ENCODE data around the gene MPHOSPH9. TPM values are rescaled to one million over a fixed set of nuclear protein-coding genes. Genes with fewer than 3 reads are reported as not detected.
A peak's percentile ranks its signal among the peaks of the same experiment; 100 is the strongest.

MPHOSPH9 gene
- total and polyA plus RNA-seq, 2 donors, result 25.5 to 106 TPM

- Histone ChIP-seq H3K36me3 (ENCODE audit: control insufficient read depth in 2 of 2, insufficient read depth in 2 of 2, low read length in 1 of 2) (peaks cover 15 to 66% of the 10 kb centered on the region in 2 donors), H3K4me3 (ENCODE audit: low read length in 2 of 2) (peak overlapping the region in 1 of 2 donors; percentile 37), H3K27ac (ENCODE audit: low read depth in 1 of 2, low read length in 1 of 2) (peak overlapping the region; percentile 89 to 96), H3K9me3 (ENCODE audit: control insufficient read depth in 2 of 2, insufficient read depth in 1 of 2, low read length in 1 of 2) (peaks cover 0 to 25% of the 10 kb centered on the region in 2 donors), H3K4me1 (ENCODE audit: control insufficient read depth in 2 of 2, insufficient read depth in 2 of 2, low read length in 2 of 2) (peaks cover 46 to 94% of the 10 kb centered on the region in 2 donors), H3K27me3 (ENCODE audit: control insufficient read depth in 2 of 2, insufficient read depth in 1 of 2, low read length in 1 of 2) (no peaks in the 10 kb centered on the region)
- 31% methylated on average over 6 of the region's 6 CpGs for WGBS
- DNase-seq (ENCODE audit: low read depth in 6 of 9, low spot score in 9 of 9), result peak in 2 of 9 donors; percentile 72 to 86
Observed at GRCh38 chr12:123134826-123135225, 98.1 kb downstream of the MPHOSPH9 start.

GRCh38 chr12:123134271-123134671, 98.7 kb downstream of the MPHOSPH9 start:
- Histone ChIP-seq H3K36me3 (ENCODE audit: control insufficient read depth in 2 of 2, insufficient read depth in 2 of 2, low read length in 1 of 2) (peaks cover 15 to 63% of the 10 kb centered on the region in 2 donors), H3K27me3 (ENCODE audit: control insufficient read depth in 2 of 2, insufficient read depth in 1 of 2, low read length in 1 of 2) (no peaks in the 10 kb centered on the region)
- 96% methylated on average over 9 of the region's 9 CpGs for WGBS

GRCh38 chr12:123133701-123134100, 99.2 kb downstream of the MPHOSPH9 start:
- 97% methylated on average over 9 of the region's 9 CpGs for WGBS
- Histone ChIP-seq H3K36me3 (ENCODE audit: control insufficient read depth in 2 of 2, insufficient read depth in 2 of 2, low read length in 1 of 2) (peaks cover 15 to 60% of the 10 kb centered on the region in 2 donors), H3K27me3 (ENCODE audit: control insufficient read depth in 2 of 2, insufficient read depth in 1 of 2, low read length in 1 of 2) (no peaks in the 10 kb centered on the region), H3K4me1 (ENCODE audit: control insufficient read depth in 2 of 2, insufficient read depth in 2 of 2, low read length in 2 of 2) (peaks cover 48 to 94% of the 10 kb centered on the region in 2 donors), H3K9me3 (ENCODE audit: control insufficient read depth in 2 of 2, insufficient read depth in 1 of 2, low read length in 1 of 2) (peaks cover 0 to 20% of the 10 kb centered on the region in 2 donors), H3K4me3 (ENCODE audit: low read length in 2 of 2) (no peak overlapping the region), H3K27ac (ENCODE audit: low read depth in 1 of 2, low read length in 1 of 2) (peak overlapping the region; percentile 62 to 96)
- no peak for DNase-seq (ENCODE audit: low read depth in 6 of 9, low spot score in 9 of 9)

More at GRCh38 chr12:123134271-123134671, 98.7 kb downstream of the MPHOSPH9 start:
- Histone ChIP-seq H3K4me3 (ENCODE audit: low read length in 2 of 2) (peak overlapping the region in 1 of 2 donors; percentile 37), H3K4me1 (ENCODE audit: control insufficient read depth in 2 of 2, insufficient read depth in 2 of 2, low read length in 2 of 2) (peaks cover 46 to 94% of the 10 kb centered on the region in 2 donors), H3K9me3 (ENCODE audit: control insufficient read depth in 2 of 2, insufficient read depth in 1 of 2, low read length in 1 of 2) (peaks cover 0 to 26% of the 10 kb centered on the region in 2 donors), H3K27ac (ENCODE audit: low read depth in 1 of 2, low read length in 1 of 2) (peak overlapping the region; percentile 89 to 96)
- DNase-seq (ENCODE audit: low read depth in 6 of 9, low spot score in 9 of 9), result no peak

GRCh38 chr12:123132951-123133619, 99.9 kb downstream of the MPHOSPH9 start:
- WGBS, result 68% methylated on average over 3 of the region's 3 CpGs
- H3K36me3 ChIP-seq (ENCODE audit: control insufficient read depth in 2 of 2, insufficient read depth in 2 of 2, low read length in 1 of 2), result peaks cover 14 to 53% of the 10 kb centered on the region in 2 donors
- no peaks in the 10 kb centered on the region for H3K27me3 ChIP-seq (ENCODE audit: control insufficient read depth in 2 of 2, insufficient read depth in 1 of 2, low read length in 1 of 2)
- H3K4me1 ChIP-seq (ENCODE audit: control insufficient read depth in 2 of 2, insufficient read depth in 2 of 2, low read length in 2 of 2), result peaks cover 52 to 97% of the 10 kb centered on the region in 2 donors
- peaks cover 0 to 20% of the 10 kb centered on the region in 2 donors for H3K9me3 ChIP-seq (ENCODE audit: control insufficient read depth in 2 of 2, insufficient read depth in 1 of 2, low read length in 1 of 2)
- DNase-seq (ENCODE audit: low read depth in 6 of 9, low spot score in 9 of 9), result peak in 1 of 9 donors; percentile 46
- H3K4me3 ChIP-seq (ENCODE audit: low read length in 2 of 2), result no peak overlapping the region
- peak overlapping the region; percentile 38 to 96 for H3K27ac ChIP-seq (ENCODE audit: low read depth in 1 of 2, low read length in 1 of 2)

- H3K27ac ChIP-seq (ENCODE audit: low read depth in 1 of 2, low read length in 1 of 2), result peak overlapping the region; percentile 96 to 100
- peaks cover 62 to 98% of the 10 kb centered on the region in 2 donors for H3K4me1 ChIP-seq (ENCODE audit: control insufficient read depth in 2 of 2, insufficient read depth in 2 of 2, low read length in 2 of 2)
Observed at GRCh38 chr12:123131879-123132402, 101.0 kb downstream of the MPHOSPH9 start.

GRCh38 chr12:123131291-123131832, 101.6 kb downstream of the MPHOSPH9 start:
- H3K9me3 ChIP-seq (ENCODE audit: control insufficient read depth in 2 of 2, insufficient read depth in 1 of 2, low read length in 1 of 2), result peaks cover 0 to 20% of the 10 kb centered on the region in 2 donors
- DNase-seq (ENCODE audit: low read depth in 6 of 9, low spot score in 9 of 9), result no peak
- H3K4me1 ChIP-seq (ENCODE audit: control insufficient read depth in 2 of 2, insufficient read depth in 2 of 2, low read length in 2 of 2), result peaks cover 68 to 98% of the 10 kb centered on the region in 2 donors
- peaks cover 5 to 48% of the 10 kb centered on the region in 2 donors for H3K36me3 ChIP-seq (ENCODE audit: control insufficient read depth in 2 of 2, insufficient read depth in 2 of 2, low read length in 1 of 2)
- H3K27ac ChIP-seq (ENCODE audit: low read depth in 1 of 2, low read length in 1 of 2), result peak overlapping the region; percentile 96 to 100
- H3K4me3 ChIP-seq (ENCODE audit: low read length in 2 of 2), result peak overlapping the region; percentile 11 to 40
- no peaks in the 10 kb centered on the region for H3K27me3 ChIP-seq (ENCODE audit: control insufficient read depth in 2 of 2, insufficient read depth in 1 of 2, low read length in 1 of 2)
- WGBS, result 94% methylated on average over 4 of the region's 4 CpGs

More at GRCh38 chr12:123131879-123132402, 101.0 kb downstream of the MPHOSPH9 start:
- WGBS, result 4% methylated on average over 12 of the region's 12 CpGs
- H3K36me3 ChIP-seq (ENCODE audit: control insufficient read depth in 2 of 2, insufficient read depth in 2 of 2, low read length in 1 of 2), result peaks cover 5 to 46% of the 10 kb centered on the region in 2 donors
- peak in 8 of 9 donors; percentile 88 to 99 (median 96) for DNase-seq (ENCODE audit: low read depth in 6 of 9, low spot score in 9 of 9)
- H3K9me3 ChIP-seq (ENCODE audit: control insufficient read depth in 2 of 2, insufficient read depth in 1 of 2, low read length in 1 of 2), result peaks cover 0 to 20% of the 10 kb centered on the region in 2 donors
- H3K4me3 ChIP-seq (ENCODE audit: low read length in 2 of 2), result peak overlapping the region; percentile 11 to 40
- H3K27me3 ChIP-seq (ENCODE audit: control insufficient read depth in 2 of 2, insufficient read depth in 1 of 2, low read length in 1 of 2), result no peaks in the 10 kb centered on the region

GRCh38 chr12:123129621-123130020, 103.3 kb downstream of the MPHOSPH9 start:
- Histone ChIP-seq H3K36me3 (ENCODE audit: control insufficient read depth in 2 of 2, insufficient read depth in 2 of 2, low read length in 1 of 2) (peaks cover 6 to 44% of the 10 kb centered on the region in 2 donors), H3K4me1 (ENCODE audit: control insufficient read depth in 2 of 2, insufficient read depth in 2 of 2, low read length in 2 of 2) (peaks cover 65 to 96% of the 10 kb centered on the region in 2 donors), H3K27me3 (ENCODE audit: control insufficient read depth in 2 of 2, insufficient read depth in 1 of 2, low read length in 1 of 2) (no peaks in the 10 kb centered on the region), H3K27ac (ENCODE audit: low read depth in 1 of 2, low read length in 1 of 2) (peak overlapping the region; percentile 81 to 96), H3K4me3 (ENCODE audit: low read length in 2 of 2) (no peak overlapping the region), H3K9me3 (ENCODE audit: control insufficient read depth in 2 of 2, insufficient read depth in 1 of 2, low read length in 1 of 2) (peaks cover 0 to 12% of the 10 kb centered on the region in 2 donors)
- DNase-seq (ENCODE audit: low read depth in 6 of 9, low spot score in 9 of 9), result peak in 1 of 9 donors; percentile 51
- WGBS, result 69% methylated on average over 4 of the region's 4 CpGs

GRCh38 chr12:123127182-123127495, 105.8 kb downstream of the MPHOSPH9 start:
- Histone ChIP-seq H3K4me3 (ENCODE audit: low read length in 2 of 2) (peak overlapping the region in 1 of 2 donors; percentile 3), H3K27ac (ENCODE audit: low read depth in 1 of 2, low read length in 1 of 2) (peak overlapping the region; percentile 6 to 96), H3K4me1 (ENCODE audit: control insufficient read depth in 2 of 2, insufficient read depth in 2 of 2, low read length in 2 of 2) (peaks cover 61 to 95% of the 10 kb centered on the region in 2 donors), H3K27me3 (ENCODE audit: control insufficient read depth in 2 of 2, insufficient read depth in 1 of 2, low read length in 1 of 2) (no peaks in the 10 kb centered on the region), H3K36me3 (ENCODE audit: control insufficient read depth in 2 of 2, insufficient read depth in 2 of 2, low read length in 1 of 2) (peaks cover 6 to 38% of the 10 kb centered on the region in 2 donors), H3K9me3 (ENCODE audit: control insufficient read depth in 2 of 2, insufficient read depth in 1 of 2, low read length in 1 of 2) (peaks cover 0 to 12% of the 10 kb centered on the region in 2 donors)
- DNase-seq (ENCODE audit: low read depth in 6 of 9, low spot score in 9 of 9), result peak in 2 of 9 donors; percentile 68 to 76
- WGBS, result 33% methylated on average over 6 of the region's 6 CpGs

Data from thymus (tissue), 11 donors.